Skeletal muscle satellite cell (primary cell): ENCODE measurements around the gene TSPAN18.

Source experiments
- H3K27me3 ChIP-seq: 2 replicates; pipeline ENCODE4 v1.7.0; 2013; ENCODE audit warnings: low read length; ENCODE audit not compliant: control insufficient read depth, insufficient read depth
- H3K36me3 ChIP-seq: 2 replicates; pipeline ENCODE4 v1.7.0; 2013; ENCODE audit warnings: mild to moderate bottlenecking, control low read depth, low read length; ENCODE audit not compliant: insufficient read depth
- H3K4me1 ChIP-seq: 2 replicates; pipeline ENCODE4 v1.7.0; 2013; ENCODE audit warnings: low read length; ENCODE audit not compliant: control insufficient read depth, insufficient read depth
- H3K4me2 ChIP-seq: 2 replicates; pipeline ENCODE4 v1.7.0; 2013; ENCODE audit warnings: mild to moderate bottlenecking, low read length
- H3K4me3 ChIP-seq: 2 replicates; pipeline ENCODE4 v1.7.0; 2013; ENCODE audit warnings: low read length
- H3K9ac ChIP-seq: 2 replicates; pipeline ENCODE4 v1.7.0; 2013; ENCODE audit warnings: mild to moderate bottlenecking, low read depth, low read length, moderate library complexity
- H3K9me3 ChIP-seq: replicated peaks from 2 replicates; pipeline ENCODE4 v1.7.0; 2013; ENCODE audit warnings: mild to moderate bottlenecking, control low read depth, low read length

The TSPAN18 gene

GRCh38 chr11:44765026-44765595 is 38.3 kb downstream of the TSPAN18 start:
- H3K36me3 ChIP-seq: no peaks in the 10 kb centered on the region
- no peaks in the 10 kb centered on the region for H3K4me1 ChIP-seq
- H3K4me3 ChIP-seq: no peak overlapping the region
- no peak overlapping the region for H3K9ac ChIP-seq
- peaks cover 47% of the 10 kb centered on the region for H3K27me3 ChIP-seq
- no peaks in the 10 kb centered on the region for H3K9me3 ChIP-seq
- H3K4me2 ChIP-seq: no peak overlapping the region

- Histone ChIP-seq H3K9me3 (no peaks in the 10 kb centered on the region), H3K4me3 (no peak overlapping the region), H3K4me1 (no peaks in the 10 kb centered on the region), H3K36me3 (no peaks in the 10 kb centered on the region), H3K27me3 (peaks cover 51% of the 10 kb centered on the region), H3K4me2 (no peak overlapping the region), H3K9ac (no peak overlapping the region)
Observed at GRCh38 chr11:44765676-44766075, 38.9 kb downstream of the TSPAN18 start.

DNA sequence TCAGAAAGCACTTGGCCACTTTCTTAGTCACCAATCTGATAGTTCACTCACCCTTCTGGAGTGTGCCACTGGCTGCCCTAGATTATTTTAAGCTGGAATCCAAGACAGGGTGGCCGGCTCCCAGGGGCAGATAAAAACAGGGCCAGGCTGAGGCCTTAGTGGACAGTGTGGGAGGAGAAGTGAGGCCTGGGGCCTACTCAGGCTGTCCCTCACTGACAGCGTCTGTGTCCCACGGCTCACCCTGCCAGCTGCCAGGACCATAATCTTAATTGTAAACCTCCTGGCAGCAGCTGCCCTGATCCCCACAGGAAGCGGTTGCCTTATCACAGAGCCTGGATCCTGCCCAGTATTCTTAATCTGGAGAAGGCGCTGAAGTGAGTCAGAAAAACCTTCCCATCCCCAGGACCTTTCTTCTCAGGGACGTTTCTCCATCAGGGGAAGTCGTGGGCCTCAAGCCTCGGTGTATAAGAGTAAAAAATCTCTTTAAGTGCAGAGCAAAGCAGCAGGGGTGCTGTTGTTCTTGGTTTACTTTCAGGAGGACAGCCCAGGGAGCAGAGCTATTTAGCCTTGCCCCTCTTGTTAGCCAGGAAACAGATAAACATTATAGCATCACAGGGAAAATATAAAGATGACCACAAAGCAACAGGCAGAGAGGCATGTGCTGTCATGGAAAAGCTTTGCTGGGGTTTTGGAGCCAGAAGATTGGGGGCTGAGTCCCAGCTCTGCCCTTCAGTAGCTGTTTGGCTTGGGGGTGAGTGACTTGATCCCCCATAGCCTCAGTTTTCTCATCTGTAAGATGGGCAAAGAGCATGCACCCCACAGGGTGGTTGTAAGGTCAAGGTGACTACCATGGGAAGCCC is 39.6 kb downstream of the TSPAN18 start:
- peaks cover 52% of the 10 kb centered on the region for H3K27me3 ChIP-seq
- no peaks in the 10 kb centered on the region for H3K9me3 ChIP-seq
- H3K4me3 ChIP-seq: no peak overlapping the region
- no peak overlapping the region for H3K9ac ChIP-seq
- H3K36me3 ChIP-seq: no peaks in the 10 kb centered on the region
- H3K4me2 ChIP-seq: no peak overlapping the region
- H3K4me1 ChIP-seq: no peaks in the 10 kb centered on the region

GRCh38 chr11:44766972-44767278 is 40.2 kb downstream of the TSPAN18 start:
- no peak overlapping the region for H3K9ac ChIP-seq
- H3K4me1 ChIP-seq: no peaks in the 10 kb centered on the region
- no peaks in the 10 kb centered on the region for H3K36me3 ChIP-seq
- H3K4me3 ChIP-seq: no peak overlapping the region
- H3K27me3 ChIP-seq: peaks cover 46% of the 10 kb centered on the region
- no peaks in the 10 kb centered on the region for H3K9me3 ChIP-seq
- no peak overlapping the region for H3K4me2 ChIP-seq

DNA sequence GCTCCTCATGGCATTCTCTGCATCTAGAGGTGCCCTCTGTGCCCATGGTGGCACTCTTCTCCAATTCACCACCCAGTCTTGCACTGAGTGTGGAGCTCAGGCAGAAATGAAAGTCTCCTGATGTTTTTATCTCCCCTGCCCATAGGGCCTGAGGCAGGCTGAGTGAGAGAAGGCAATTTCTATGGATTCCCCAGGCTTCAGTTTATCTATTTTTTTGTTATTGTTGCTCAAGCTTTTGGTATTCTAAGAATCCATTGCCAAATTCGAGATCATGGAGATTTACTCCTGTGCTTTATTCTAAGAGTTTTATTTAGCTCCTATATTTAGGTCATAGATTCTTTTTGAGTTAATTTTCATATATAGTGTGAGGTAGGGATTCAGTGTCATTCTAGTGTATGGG is 40.7 kb downstream of the TSPAN18 start:
- no peak overlapping the region for H3K4me3 ChIP-seq
- H3K9ac ChIP-seq: no peak overlapping the region
- H3K36me3 ChIP-seq: no peaks in the 10 kb centered on the region
- H3K4me1 ChIP-seq: no peaks in the 10 kb centered on the region
- H3K4me2 ChIP-seq: no peak overlapping the region
- H3K9me3 ChIP-seq: no peaks in the 10 kb centered on the region
- peaks cover 42% of the 10 kb centered on the region for H3K27me3 ChIP-seq

DNA sequence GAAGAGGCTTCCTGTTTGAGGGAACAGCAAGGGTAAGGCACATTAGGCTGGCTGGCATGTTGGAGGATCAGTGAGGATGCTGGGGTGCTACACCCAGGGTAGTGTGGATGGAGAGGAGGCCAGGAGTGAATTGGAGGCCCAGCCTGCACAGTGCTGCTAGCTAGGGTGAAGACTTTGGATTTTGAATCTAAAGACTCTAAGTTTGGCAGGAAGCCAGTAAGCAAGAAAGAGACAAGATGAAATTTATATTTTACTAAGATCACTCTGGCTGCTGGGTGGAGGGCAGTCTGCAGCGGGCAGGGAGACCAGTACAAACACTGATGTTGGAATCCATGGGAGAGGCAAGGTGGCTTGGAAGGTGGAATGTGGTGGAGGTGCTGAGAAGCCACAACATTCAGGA is 43.6 kb downstream of the TSPAN18 start:
- H3K36me3 ChIP-seq: no peaks in the 10 kb centered on the region
- H3K27me3 ChIP-seq: peaks cover 44% of the 10 kb centered on the region
- no peak overlapping the region for H3K9ac ChIP-seq
- H3K4me2 ChIP-seq: no peak overlapping the region
- H3K9me3 ChIP-seq: no peaks in the 10 kb centered on the region
- H3K4me3 ChIP-seq: no peak overlapping the region
- no peaks in the 10 kb centered on the region for H3K4me1 ChIP-seq

DNA sequence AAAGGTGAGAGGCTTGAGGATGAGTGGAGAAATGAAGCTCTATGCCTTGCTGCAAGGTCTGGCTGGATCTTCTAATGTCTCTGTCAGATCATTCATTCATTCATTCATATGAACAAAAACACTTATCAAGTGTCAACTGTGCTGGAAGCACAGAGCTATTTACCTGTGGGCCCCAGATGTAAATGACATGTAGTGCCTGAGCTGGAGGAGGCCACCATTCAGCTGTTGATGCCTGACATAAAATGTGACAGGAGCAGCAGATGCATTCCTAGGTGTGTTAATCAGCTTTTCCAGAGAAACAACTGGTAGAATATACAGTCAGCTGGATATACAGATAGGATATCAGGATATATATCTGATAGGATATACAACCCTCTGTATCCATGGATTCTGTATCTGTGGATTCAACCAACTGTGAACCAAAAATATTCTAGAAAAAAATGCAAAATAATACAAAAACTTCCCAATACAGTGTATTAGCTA is 44.5 kb downstream of the TSPAN18 start:
- Histone ChIP-seq H3K4me1 (no peaks in the 10 kb centered on the region), H3K4me3 (no peak overlapping the region), H3K27me3 (peaks cover 48% of the 10 kb centered on the region), H3K4me2 (no peak overlapping the region), H3K9me3 (no peaks in the 10 kb centered on the region), H3K9ac (no peak overlapping the region), H3K36me3 (no peaks in the 10 kb centered on the region)

GRCh38 chr11:44771841-44772240 is 45.1 kb downstream of the TSPAN18 start:
- Histone ChIP-seq H3K4me2 (no peak overlapping the region), H3K9me3 (no peaks in the 10 kb centered on the region), H3K4me3 (no peak overlapping the region), H3K36me3 (no peaks in the 10 kb centered on the region), H3K27me3 (peaks cover 53% of the 10 kb centered on the region), H3K9ac (no peak overlapping the region), H3K4me1 (no peaks in the 10 kb centered on the region)

DNA sequence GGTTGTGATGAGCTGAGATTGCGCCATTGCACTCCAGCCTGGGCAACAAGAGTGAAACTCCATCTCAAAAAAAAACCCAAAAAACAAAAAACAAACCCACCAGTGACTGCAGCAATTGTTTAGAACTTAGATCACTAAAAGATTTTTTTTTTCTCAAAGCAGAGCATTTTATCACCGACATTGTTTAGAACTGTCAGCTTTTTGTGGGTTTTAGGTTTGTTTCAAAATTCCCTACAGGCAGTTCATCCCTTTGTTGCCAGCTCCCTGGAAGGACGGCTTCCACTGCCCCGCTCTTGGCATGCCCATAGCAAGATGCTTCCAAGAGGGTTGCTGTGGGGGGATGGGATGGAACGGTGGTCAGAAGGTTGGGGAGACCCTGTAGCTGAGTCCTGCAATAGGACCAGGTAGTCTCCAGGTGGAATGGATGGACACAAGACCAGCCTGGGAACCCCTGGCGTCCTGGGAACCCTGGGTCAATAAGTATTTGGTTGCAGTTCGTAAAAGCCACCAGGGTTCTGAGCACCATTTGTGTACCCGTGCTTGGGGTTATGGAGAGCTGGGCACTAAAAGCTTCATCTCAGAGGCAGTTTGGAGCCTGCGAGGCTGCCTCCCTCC is 46.7 kb downstream of the TSPAN18 start:
- H3K36me3 ChIP-seq: no peaks in the 10 kb centered on the region
- peaks cover 64% of the 10 kb centered on the region for H3K27me3 ChIP-seq
- no peaks in the 10 kb centered on the region for H3K4me1 ChIP-seq
- no peaks in the 10 kb centered on the region for H3K9me3 ChIP-seq
- no peak overlapping the region for H3K9ac ChIP-seq
- H3K4me2 ChIP-seq: no peak overlapping the region
- H3K4me3 ChIP-seq: no peak overlapping the region

DNA sequence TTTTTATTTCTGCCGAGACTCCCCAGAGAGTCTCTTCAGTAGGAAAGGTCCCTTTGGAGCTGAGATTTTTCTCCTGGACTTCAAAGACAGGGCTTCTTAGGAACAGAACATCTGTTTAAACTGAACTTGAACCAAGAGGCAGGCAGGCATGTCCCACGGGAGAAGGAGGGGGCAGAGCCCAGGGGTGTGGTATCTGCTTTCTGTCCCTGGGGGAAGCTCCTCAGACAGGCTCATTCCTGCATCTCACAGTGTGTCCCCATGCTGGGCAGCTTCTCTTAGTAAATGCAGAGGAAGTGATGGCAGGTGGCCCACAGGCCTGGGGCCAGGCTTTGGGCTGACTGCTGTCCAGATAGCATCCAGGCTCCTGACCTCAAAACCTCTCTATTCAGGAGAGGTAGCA is 47.3 kb downstream of the TSPAN18 start:
- no peaks in the 10 kb centered on the region for H3K36me3 ChIP-seq
- no peaks in the 10 kb centered on the region for H3K9me3 ChIP-seq
- H3K27me3 ChIP-seq: peaks cover 66% of the 10 kb centered on the region
- H3K9ac ChIP-seq: no peak overlapping the region
- no peak overlapping the region for H3K4me2 ChIP-seq
- H3K4me1 ChIP-seq: no peaks in the 10 kb centered on the region
- H3K4me3 ChIP-seq: no peak overlapping the region

DNA sequence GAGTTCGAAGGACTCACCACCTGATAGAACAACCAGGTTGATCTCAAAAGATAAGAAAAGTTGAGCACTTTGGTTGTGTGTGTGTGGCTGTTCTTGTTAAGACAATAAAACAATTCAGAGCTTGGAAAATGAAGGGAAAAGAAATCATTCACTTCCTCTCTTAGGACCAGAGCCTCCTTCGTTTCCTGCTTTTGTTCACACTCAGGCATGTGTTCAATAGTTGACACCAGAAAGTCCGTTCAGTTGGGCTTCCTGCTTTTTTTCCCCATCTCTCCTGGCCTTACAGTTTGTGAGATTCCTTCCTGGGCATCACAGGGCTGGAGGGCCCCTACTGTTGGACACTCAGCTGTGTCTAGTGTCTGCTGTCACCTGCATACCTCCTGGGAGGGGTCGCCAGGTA is 48.0 kb downstream of the TSPAN18 start:
- H3K4me3 ChIP-seq: no peak overlapping the region
- H3K27me3 ChIP-seq: peaks cover 67% of the 10 kb centered on the region
- no peaks in the 10 kb centered on the region for H3K4me1 ChIP-seq

More for the DNA sequence above, 48.0 kb downstream of the TSPAN18 start:
- H3K4me2 ChIP-seq: no peak overlapping the region
- no peak overlapping the region for H3K9ac ChIP-seq
- H3K36me3 ChIP-seq: no peaks in the 10 kb centered on the region
- H3K9me3 ChIP-seq: no peaks in the 10 kb centered on the region
